Spleen (tissue), 11 donors: ENCODE data around the gene SHISA6. TPM values are rescaled to one million over a fixed set of nuclear protein-coding genes. Genes with fewer than 3 reads are reported as not detected.

Source experiments
- DNase-seq: peaks from one replicate; pipeline ENCODE4 v3.0.0-alpha.2; 2020
- H3K27ac ChIP-seq, 8 donors: fragments of 200-600 bp; sonication (generic) in 7 of 8; 1 replicate in 4 of 8; 2 replicates in 4 of 8; pipeline versions ENCODE4 v1.5.0 to v1.8.0; 2016 to 2021; ENCODE audit warnings: inconsistent platforms in 4 of 8, mild to moderate bottlenecking in 4 of 8, moderate library complexity in 1 of 8
- H3K27me3 ChIP-seq, 7 donors: fragments of 200-600 bp; sonication (generic) in 6 of 7; replicated peaks in 1 of 7; 1 replicate in 4 of 7; 2 replicates in 3 of 7; pipeline versions ENCODE4 v1.5.0 to v1.8.0; 2016 to 2021; ENCODE audit warnings: inconsistent platforms in 3 of 7, mild to moderate bottlenecking in 1 of 7
- H3K36me3 ChIP-seq, 6 donors: fragments of 200-600 bp; sonication (generic) in 5 of 6; 1 replicate in 4 of 6; 2 replicates in 2 of 6; pipeline versions ENCODE4 v1.5.0 to v1.8.0; 2016 to 2021; ENCODE audit warnings: inconsistent platforms in 2 of 6
- H3K4me1 ChIP-seq, 6 donors: fragments of 200-600 bp; sonication (generic) in 5 of 6; 1 replicate in 3 of 6; 2 replicates in 3 of 6; pipeline versions ENCODE4 v1.5.0 to v1.8.0; 2016 to 2021; ENCODE audit warnings: inconsistent platforms in 3 of 6
- H3K4me3 ChIP-seq, 8 donors: fragments of 200-600 bp; sonication (generic) in 7 of 8; 1 replicate in 4 of 8; 2 replicates in 4 of 8; pipeline versions ENCODE4 v1.5.0 to v1.8.0; 2016 to 2021; ENCODE audit warnings: inconsistent platforms in 4 of 8, mild to moderate bottlenecking in 4 of 8, moderate library complexity in 2 of 8
- H3K9me3 ChIP-seq, 8 donors: fragments of 200-600 bp; sonication (generic) in 7 of 8; 1 replicate in 4 of 8; 2 replicates in 4 of 8; pipeline versions ENCODE4 v1.5.0 to v1.8.0; 2016 to 2021; ENCODE audit warnings: inconsistent platforms in 4 of 8
- POLR2A ChIP-seq, 3 donors: fragments of 450-650 bp; IDR thresholded peaks; one replicate each; pipeline ENCODE4 v1.5.1; 2017; ENCODE audit warnings: antibody characterized with exemption in 3 of 3, mild to moderate bottlenecking in 1 of 3
- POLR2AphosphoS5 ChIP-seq, 3 donors: sonication (generic); formaldehyde crosslinking; IDR thresholded peaks; one replicate each; pipeline ENCODE4 v1.5.1; 2017; ENCODE audit warnings: antibody characterized with exemption in 3 of 3
- WGBS, 5 donors: extraction: QIAGEN DNeasy Blood & Tissue Kit in 3 of 5; methylation state at CpG; one replicate each; pipeline versions ENCODE4 v1.1.5 to v1.1.7; 2013 to 2018; 5-methylcytosine and 5-hydroxymethylcytosine counted together
- intact Hi-C: fragments of 100-400 bp; cut with DNase I; formaldehyde crosslinking; loops from one replicate; pipeline ENCODE4 v1.15.0; 2023; ENCODE audit warnings: low total_unique reads
- polyA plus RNA-seq, 3 donors: library from polyadenylated mRNA; stranded (reverse); fragments of 200-250 nt; gene quantifications; one replicate each; pipeline ENCODE4 v1.2.1, GENCODE V29; 2013
- total RNA-seq, 7 donors: library from RNA; depleted of rRNA in 3 of 7; stranded (reverse); fragments of >200 nt in 3 of 7; fragmentation: NEBNext Ultra II Directional in 4 of 7; extraction: Animal tissue kit (Norgen Biotek cat#: 25700) in 4 of 7; gene quantifications; one replicate each; pipeline versions ENCODE4 v1.1.0 to v1.2.1, GENCODE V29; 2016 to 2021
- TF ChIP-seq, protein P1 (sequence below), 11 experiments: fragments of 200-600 bp in 7 of 11; fragments of 450-650 bp in 4 of 11; sonication (generic) in 4 of 11; IDR thresholded peaks in 8 of 11; conservative IDR thresholded peaks in 3 of 11; 1 replicate in 7 of 11; 2 replicates in 4 of 11; pipeline versions ENCODE4 v1.4.0 to v1.8.0; 2016 to 2021; ENCODE audit warnings: antibody characterized with exemption in 11 of 11, inconsistent platforms in 4 of 11, mild to moderate bottlenecking in 1 of 11
- donor health status: healthy with polysubstance abuse.
- donor health status: DM: no; HTN: no; CAD: no; lungs with moderate emphysema.
- donor health status: DM: no; HTN: no; CAD: no.
- donor health status: Bipolar disorder and iron deficiency.
- donor health status: healthy.
- donor health status: DM: no; HTN: no; CAD: no.
- donor health status: DM: yes; HTN: yes; CAD: no.

Gene SHISA6
- total and polyA plus RNA-seq, 10 donors = under 0.01 to 0.35 (median 0.10) TPM; not detected in 3

DNA sequence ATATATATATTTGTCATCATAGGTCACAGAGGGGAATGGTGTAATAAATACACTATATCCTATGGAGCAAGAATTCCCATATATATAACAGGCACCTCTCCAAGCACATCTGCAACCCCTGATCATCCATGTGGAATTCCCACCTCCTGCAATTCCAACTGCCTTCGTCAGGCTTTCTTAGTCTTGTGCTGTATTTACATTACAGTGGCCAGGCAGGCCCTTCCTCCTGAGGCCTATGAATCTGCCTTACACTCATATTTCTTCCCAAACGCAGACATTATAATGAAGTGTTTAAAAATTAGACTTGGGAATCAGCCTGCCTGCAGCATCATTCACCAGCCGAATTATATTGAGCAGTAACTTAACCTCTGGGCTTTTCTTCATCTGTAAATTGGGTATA is 338.0 kb downstream of the SHISA6 start:
- TF ChIP-seq POLR2AphosphoS5 (IDR thresholded peaks at IDR 0.05) = no peak
- TF ChIP-seq POLR2A (IDR thresholded peaks at IDR 0.05) = no peak
- TF ChIP-seq, protein P1, sequence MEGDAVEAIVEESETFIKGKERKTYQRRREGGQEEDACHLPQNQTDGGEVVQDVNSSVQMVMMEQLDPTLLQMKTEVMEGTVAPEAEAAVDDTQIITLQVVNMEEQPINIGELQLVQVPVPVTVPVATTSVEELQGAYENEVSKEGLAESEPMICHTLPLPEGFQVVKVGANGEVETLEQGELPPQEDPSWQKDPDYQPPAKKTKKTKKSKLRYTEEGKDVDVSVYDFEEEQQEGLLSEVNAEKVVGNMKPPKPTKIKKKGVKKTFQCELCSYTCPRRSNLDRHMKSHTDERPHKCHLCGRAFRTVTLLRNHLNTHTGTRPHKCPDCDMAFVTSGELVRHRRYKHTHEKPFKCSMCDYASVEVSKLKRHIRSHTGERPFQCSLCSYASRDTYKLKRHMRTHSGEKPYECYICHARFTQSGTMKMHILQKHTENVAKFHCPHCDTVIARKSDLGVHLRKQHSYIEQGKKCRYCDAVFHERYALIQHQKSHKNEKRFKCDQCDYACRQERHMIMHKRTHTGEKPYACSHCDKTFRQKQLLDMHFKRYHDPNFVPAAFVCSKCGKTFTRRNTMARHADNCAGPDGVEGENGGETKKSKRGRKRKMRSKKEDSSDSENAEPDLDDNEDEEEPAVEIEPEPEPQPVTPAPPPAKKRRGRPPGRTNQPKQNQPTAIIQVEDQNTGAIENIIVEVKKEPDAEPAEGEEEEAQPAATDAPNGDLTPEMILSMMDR (IDR thresholded peaks at IDR 0.05 in 8 of 11, conservative IDR thresholded peaks at IDR 0.05 in 3 of 11) = no peak
- H3K36me3 ChIP-seq = no peaks in the 10 kb centered on the region
- H3K27me3 ChIP-seq = no peaks in the 10 kb centered on the region
- intact Hi-C loops = no loop called here
- H3K4me3 ChIP-seq = no peak overlapping the region
- WGBS, 5 donors = 78 to 88% (median 84%) methylated on average over 3 of the region's 3 CpGs
- no peaks in the 10 kb centered on the region for H3K4me1 ChIP-seq
- DNase-seq = no peak
- no peak overlapping the region for H3K27ac ChIP-seq
- H3K9me3 ChIP-seq = peaks cover 0 to 33% (median 10%) of the 10 kb centered on the region in 8 donors

DNA sequence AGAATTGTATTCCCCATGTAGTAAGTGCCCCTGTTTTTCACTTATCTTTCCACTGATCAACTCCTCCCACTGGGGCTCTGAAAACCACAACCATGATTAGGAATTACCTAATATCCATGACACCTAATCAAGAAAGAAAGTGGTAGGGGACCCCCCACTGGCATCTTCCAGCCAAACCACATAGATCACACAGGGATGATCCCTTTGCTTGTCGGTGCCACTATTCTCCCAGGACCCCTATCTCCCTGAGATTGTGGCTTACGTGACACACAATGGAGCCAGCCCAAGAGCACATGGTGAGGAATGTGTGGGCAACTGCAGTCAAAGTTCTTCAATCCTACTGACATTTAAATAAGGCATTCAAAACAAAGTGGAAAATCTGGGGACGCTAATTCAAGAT is 339.7 kb downstream of the SHISA6 start:
- DNase-seq = no peak
- intact Hi-C loops = no loop called here
- H3K27me3 ChIP-seq = no peaks in the 10 kb centered on the region
- H3K4me1 ChIP-seq = no peaks in the 10 kb centered on the region
- TF ChIP-seq, protein P1 (IDR thresholded peaks at IDR 0.05 in 8 of 11, conservative IDR thresholded peaks at IDR 0.05 in 3 of 11) = no peak
- TF ChIP-seq POLR2AphosphoS5 (IDR thresholded peaks at IDR 0.05) (no peak), POLR2A (IDR thresholded peaks at IDR 0.05) (no peak)
- 82 to 89% (median 83%) methylated on average over 3 of the region's 3 CpGs for WGBS, 5 donors
- H3K4me3 ChIP-seq = no peak overlapping the region
- H3K27ac ChIP-seq = no peak overlapping the region
- H3K9me3 ChIP-seq = peaks cover 0 to 32% (median 10%) of the 10 kb centered on the region in 8 donors
- no peaks in the 10 kb centered on the region for H3K36me3 ChIP-seq

DNA sequence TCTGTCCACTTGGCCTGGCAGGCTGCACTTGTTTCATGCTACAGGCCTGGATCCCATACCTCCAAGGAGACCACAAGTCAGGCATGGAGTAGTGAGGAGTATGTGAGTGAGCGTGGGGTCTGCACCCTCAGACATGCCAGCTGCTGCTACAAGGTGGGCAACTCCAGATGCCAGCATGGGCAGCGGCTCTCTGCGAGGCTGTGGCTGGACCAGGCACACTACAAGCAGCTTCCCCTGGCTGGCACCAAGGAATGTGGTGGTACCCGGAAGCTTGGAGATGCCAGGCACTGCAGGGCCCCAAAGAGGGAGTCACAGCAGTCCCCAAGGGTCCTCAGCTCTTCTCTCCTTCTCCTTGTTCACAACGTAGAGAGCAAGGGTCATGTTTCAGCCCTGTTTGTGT is 341.2 kb downstream of the SHISA6 start:
- H3K4me1 ChIP-seq = no peaks in the 10 kb centered on the region
- H3K27me3 ChIP-seq = no peaks in the 10 kb centered on the region
- no peak for DNase-seq
- H3K4me3 ChIP-seq = no peak overlapping the region
- TF ChIP-seq POLR2A (IDR thresholded peaks at IDR 0.05) (no peak), POLR2AphosphoS5 (IDR thresholded peaks at IDR 0.05) (no peak)
- TF ChIP-seq, protein P1 (IDR thresholded peaks at IDR 0.05 in 8 of 11, conservative IDR thresholded peaks at IDR 0.05 in 3 of 11) = no peak
- WGBS, 5 donors = 68 to 100% (median 85%) methylated on average over 3 to 5 of the region's 5 CpGs
- H3K9me3 ChIP-seq = peaks cover 0 to 24% (median 9%) of the 10 kb centered on the region in 8 donors
- intact Hi-C loops = no loop called here
- H3K36me3 ChIP-seq = no peaks in the 10 kb centered on the region
- H3K27ac ChIP-seq = no peak overlapping the region

DNA sequence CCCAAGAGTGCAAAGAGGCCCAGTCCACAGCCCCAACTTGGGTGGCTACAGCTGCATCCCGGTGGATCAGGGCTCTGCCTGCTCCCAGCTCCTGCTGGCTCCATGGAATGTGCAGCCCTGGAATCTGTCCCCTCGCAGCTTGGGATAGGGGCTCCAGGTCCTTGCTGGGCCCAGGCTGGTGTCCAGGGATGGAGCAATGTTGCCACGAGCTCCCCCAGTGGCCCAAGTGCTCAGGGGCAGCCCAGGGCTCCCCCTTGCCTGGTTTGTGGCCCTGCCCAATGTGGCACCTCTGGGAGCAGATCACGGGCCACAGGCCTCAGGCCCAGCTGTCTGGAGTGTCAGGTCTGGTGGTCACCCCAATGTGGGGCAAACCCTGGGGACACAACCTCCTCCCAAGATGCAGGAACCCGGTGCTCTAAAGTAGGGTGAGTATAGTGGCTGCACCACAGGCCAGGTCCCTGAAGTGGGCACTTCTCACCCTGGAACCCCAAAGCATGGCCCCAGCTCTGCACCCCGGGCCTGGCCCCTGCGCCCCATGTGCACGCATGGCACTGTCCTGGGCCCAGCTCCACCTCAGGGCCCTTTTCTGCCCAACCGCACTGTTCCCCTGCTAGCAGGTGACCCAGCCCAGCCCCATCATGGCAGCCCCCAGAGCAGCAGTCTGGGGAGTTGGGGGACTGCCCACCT is 342.4 kb downstream of the SHISA6 start:
- Histone ChIP-seq H3K27ac (no peak overlapping the region), H3K36me3 (no peaks in the 10 kb centered on the region), H3K9me3 (peaks cover 0 to 24% (median 7%) of the 10 kb centered on the region in 8 donors), H3K27me3 (no peaks in the 10 kb centered on the region), H3K4me3 (no peak overlapping the region), H3K4me1 (no peaks in the 10 kb centered on the region)
- intact Hi-C loops = no loop called here
- 72 to 100% (median 80%) methylated on average over 2 to 9 of the region's 9 CpGs for WGBS, 5 donors
- TF ChIP-seq POLR2AphosphoS5 (IDR thresholded peaks at IDR 0.05) (no peak), POLR2A (IDR thresholded peaks at IDR 0.05) (no peak)
- TF ChIP-seq, protein P1 (IDR thresholded peaks at IDR 0.05 in 8 of 11, conservative IDR thresholded peaks at IDR 0.05 in 3 of 11) = no peak
- no peak for DNase-seq
